Measurements from ENCODE around the gene DENND1A. TPM values are rescaled to one million over a fixed set of nuclear protein-coding genes. Genes with fewer than 3 reads are reported as not detected.

DENND1A gene
- total and polyA plus RNA-seq, 2 of the 13 experiments (the other 11 are each of a cell fraction or from before 2014, with no cell fraction given) = 14.8 to 30.1 TPM

- no peak for TF ChIP-seq ZNF354B (CRISPR knock-in tag; IDR thresholded peaks at IDR 0.05)
- no peak for TF ChIP-seq NFAT5 (CRISPR knock-in tag; IDR thresholded peaks at IDR 0.05)
- no peak for TF ChIP-seq CEBPZ (IDR thresholded peaks at IDR 0.05; ENCODE audit: low read length)
- TF ChIP-seq ZNF326 (CRISPR knock-in tag; IDR thresholded peaks at IDR 0.05; ENCODE audit: borderline replicate concordance) = no peak
- no peak for TF ChIP-seq ZFP62 (CRISPR knock-in tag; IDR thresholded peaks at IDR 0.05)
- TF ChIP-seq ZNF75D (CRISPR knock-in tag; IDR thresholded peaks at IDR 0.05; ENCODE audit: borderline replicate concordance) = no peak
- TF ChIP-seq ZEB1 (IDR thresholded peaks at IDR 0.05; ENCODE audit: insufficient replicate concordance, low read depth) = no peak
- TF ChIP-seq BCL6 (CRISPR knock-in tag; IDR thresholded peaks at IDR 0.05) = no peak
- no peak for TF ChIP-seq CBFB (CRISPR knock-in tag; IDR thresholded peaks at IDR 0.05)
- TF ChIP-seq PATZ1 (CRISPR knock-in tag; IDR thresholded peaks at IDR 0.05) = no peak
These were observed 537.1 kb downstream of the DENND1A start (continued) for GRCh38 chr9:123392802-123393201.
